HG03095 (cell line): ENCODE measurements around the gene ATP8B3.

Experiments used
- ATAC-seq: cut with Tn5 transposase; IDR thresholded peaks from one replicate; pipeline ENCODE4 v1.9.1; 2021; ENCODE audit warnings: moderate library complexity; ENCODE audit not compliant: unreplicated experiment

Gene ATP8B3

GRCh38 chr19:1850809-1851653 lies 39.0 kb upstream of the ATP8B3 start:
- ATAC-seq, result no peak

DNA sequence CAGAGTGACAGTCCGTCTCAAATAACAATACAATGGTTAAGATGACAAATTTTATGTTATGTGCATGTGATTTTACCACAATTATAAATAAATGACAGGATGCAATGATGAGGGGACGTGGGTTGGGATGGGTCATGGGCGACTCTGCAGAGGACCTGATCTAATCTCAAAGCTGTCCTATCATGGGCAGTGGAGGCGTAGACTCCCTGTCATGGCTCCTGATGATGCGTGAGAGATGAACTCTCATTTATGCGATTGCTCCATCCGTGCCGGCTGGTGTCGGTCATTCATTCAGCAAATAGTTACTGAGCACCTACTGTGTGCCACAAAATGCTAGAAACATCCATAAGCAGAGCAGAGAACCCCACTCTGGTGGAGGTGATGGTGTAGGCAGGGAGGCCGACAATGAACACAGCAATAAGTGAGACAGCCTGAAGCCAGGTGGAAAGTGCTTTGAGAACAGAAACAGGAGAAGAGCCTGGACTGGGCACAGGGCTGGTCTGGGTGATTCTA lies 37.9 kb upstream of the ATP8B3 start:
- ATAC-seq, result no peak

GRCh38 chr19:1849132-1849474 lies 37.0 kb upstream of the ATP8B3 start:
- no peak for ATAC-seq

DNA sequence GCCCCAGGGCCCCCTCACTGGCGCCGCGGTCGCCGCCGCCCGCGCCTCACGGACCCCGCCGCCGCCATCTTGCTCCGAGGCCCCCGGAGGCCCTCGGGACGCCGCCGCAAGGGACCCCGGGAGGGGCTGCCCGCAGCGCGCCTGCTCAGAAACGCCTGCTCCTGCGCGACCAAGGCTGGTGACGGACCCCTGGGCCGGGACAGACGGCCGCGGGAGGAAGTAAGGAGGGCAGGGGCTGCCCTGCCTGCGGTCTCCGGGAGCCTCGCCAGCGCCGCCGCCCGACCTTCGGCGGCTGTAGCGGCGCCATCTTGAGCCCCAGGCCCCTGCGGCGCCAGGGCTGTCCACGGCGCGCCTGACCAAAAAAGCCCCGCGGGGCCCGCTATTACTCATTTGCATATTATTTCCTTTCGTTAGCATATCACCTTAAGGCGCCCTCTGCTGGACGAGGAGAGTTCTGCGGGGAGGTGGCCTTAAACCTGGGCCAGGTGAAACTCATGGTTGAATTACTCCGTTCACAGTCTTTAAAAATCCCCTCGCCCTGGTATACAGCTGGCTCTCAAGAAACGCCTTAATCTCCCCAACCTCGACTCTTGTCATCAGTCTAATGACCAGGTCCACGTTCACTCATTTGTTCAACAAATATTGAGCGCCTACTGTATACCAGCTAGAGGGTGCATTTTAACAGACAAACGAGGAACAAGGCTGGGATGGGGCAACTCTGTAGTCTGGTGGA lies 36.5 kb upstream of the ATP8B3 start, which contains the start of gene REXO1:
Gene REXO1, minus strand, starts transcription at position 85 of the 733 bp plus-strand sequence. CDS start 125 bp downstream, outside the sequence.
- ATAC-seq, result peak; percentile 49

DNA sequence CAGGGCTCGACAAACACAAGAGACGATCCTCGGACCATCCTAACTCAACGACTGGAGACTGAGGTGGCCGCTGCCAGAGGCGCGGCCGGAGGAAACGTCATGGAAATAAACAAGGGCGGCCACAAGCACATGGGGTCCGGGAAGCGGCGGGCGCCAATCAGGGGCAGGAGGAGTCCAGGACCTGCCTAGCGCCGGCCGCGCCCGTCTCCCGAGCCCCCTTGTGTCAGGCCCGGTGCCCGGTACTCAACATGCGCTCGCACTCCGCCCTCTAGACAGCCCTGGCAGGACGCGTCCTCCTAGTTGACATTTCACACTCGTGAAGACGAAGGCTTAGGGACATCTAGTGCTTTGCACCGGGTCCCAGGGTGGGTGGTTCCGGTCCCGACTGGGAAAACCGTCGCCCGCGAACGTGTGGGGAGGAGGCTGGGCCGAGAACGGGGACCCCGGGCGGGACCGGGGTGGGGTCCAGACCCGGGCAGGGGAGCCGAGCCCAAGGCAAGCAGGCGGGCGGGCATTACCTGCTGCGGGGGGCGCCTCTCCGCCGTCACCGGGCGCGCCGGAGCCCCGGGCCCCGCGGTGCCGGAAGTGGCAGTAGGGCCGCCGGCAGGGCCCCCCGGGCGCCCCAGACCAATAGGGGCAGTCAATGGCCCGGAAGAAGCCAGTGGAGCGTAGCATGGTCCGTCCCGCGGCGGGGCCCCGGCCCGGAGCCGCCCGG lies 35.8 kb upstream of the ATP8B3 start:
- ATAC-seq, result peak; percentile 17

DNA sequence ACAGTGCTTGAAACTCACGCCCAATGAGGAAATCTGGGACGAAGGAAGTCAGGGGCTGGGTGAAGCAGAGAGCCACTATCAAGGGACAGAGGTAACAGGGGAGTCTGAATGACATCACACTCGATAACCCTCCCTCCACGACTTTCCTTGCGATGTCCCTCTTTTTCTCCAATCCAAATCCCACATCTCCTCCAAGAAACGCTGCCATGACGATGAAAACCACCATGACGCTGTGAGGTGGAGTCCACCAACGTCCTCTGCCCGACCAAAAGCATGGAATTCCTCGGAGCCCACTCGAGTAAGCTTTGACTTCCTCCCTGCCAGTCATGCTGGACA lies 35.2 kb upstream of the ATP8B3 start:
- no peak for ATAC-seq

DNA sequence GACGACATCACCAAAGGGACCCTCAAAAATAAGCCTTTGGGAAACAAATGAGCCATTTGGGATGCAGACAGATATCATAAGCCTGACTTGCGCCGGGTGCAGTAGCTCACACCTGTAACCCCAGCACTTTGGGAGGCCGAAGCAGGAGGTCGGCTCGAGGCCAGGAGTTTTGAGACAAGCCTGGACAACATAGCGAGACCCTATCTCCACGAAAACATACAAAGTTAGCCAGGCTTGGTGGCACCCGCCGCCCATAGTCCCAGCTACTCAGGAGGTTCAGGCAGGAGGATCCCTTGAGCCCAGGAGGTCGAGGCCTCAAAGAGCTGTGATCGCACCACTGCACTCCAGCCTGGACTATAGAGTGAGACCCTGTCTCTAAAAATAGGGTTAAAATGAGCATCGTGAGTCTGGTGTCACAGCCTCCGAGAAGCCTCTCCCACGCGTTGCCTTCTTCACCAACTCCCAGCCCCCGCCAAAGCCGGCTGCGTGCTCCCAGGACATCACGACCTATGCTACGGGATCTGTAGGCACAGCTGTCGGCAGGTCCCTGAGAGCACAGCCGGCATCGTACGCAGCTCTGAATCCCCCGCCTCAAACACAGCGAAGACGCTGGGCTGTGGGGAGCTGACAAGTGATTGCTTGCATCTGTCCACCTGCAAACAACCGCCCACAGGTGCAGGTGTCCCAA lies 34.6 kb upstream of the ATP8B3 start:
- no peak for ATAC-seq

DNA sequence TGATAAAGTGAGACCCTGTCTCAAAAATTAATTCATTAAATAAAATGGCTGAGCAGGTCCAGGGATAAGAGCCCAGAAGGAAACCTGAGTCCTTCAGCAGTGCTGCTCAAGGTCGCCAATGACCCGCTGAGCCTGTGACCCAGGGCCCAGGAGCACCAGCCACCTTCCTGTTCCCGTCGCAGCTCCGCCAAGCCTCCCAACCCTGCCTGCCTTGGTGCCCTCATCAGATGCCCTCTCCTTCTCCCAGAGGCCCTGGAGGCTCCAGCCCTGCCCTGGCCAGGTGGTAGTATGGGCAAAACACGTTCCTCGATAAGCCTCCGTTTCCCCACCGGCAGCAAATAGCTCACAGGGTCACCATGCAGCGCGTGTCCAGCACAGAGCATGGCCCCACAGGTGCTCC lies 33.6 kb upstream of the ATP8B3 start:
- no peak for ATAC-seq

DNA sequence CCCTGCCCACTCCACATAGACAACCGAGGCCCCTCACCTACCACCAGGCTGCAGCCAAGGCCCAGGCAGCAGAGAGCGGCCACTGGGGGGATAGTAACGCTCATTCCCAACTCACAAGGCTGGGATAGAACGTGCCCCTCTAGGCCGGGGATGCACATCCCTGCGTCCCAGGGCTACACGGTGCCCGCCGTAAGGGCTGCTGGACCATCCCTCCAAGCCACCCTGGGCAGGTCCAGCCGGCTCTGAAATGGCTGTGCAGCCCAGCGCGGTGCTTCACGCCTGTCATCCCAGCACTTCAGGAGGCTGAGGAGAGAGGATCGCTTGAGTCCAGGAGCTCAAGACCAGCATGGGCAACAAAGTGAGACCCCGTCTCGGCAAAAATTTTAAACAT lies 33.0 kb upstream of the ATP8B3 start:
- ATAC-seq, result no peak

DNA sequence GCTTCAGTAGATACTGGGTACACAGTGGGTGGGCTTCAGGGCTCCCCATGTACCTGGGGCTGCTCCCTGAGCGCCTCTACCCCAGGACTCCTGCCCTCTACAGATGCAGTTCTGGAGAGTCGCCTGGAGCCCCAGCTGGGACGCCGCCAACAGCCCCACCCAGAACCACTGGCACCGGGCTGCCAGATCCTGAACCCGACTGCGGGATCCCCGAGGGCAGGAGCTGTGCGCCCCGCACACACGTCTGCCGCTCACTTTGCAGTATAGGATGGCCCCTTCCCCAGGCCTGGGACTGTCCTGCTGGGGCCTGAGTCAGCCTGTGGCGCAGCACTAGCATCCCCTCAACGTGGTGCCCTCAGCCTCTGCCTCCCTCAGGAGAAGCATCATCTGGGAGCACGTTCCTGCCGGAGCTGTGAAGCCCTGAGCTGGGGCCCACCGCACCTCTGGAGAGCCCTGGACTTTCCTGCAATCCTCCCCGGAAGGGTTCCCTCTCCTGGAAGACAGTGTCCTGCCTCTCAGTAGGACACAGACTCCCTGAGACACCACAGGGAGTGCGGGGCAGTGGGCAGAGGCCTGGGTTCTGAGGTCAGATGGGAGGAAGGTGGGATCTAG lies 32.5 kb upstream of the ATP8B3 start:
- no peak for ATAC-seq

DNA sequence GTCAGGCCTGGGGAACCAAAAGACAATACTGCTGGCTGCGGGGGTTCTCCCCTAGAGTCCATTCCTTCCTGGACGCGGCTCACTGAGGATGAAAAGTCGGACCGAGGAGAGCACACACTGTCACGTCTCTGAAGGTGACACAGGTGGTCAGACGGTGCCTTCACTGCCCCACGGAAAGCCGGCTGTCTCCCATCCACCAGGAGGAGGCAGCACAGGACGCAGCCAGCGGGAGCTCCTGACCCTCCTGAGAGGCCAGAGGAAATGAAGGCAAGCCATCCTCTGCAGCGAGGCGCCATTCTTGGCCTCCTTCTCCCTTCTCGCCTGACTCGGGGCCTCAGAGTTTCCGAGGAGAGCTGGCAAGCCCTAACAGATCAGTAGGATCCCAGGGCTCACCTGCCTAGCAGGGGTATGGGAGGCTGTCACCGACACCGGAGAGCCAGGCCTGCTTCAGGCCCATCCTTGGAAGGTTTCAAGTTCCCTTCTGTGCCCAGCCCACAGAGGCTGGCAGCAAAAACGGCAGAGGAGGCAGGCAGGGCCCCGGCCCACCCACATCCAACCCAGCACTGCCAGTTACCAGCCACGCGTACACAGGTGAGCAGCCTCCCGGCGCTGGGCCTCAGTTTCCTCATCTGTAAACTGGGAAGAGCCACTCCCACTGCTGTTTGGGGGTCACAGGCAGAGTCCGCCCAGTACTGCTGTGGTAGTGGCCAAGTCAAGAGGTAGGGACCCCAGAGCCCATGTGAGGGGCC lies 31.7 kb upstream of the ATP8B3 start:
- no peak for ATAC-seq

- no peak for ATAC-seq
These were observed 31.0 kb upstream of the ATP8B3 start for GRCh38 chr19:1843116-1843515.

GRCh38 chr19:1841209-1841924 lies 29.3 kb upstream of the ATP8B3 start:
- ATAC-seq, result no peak

DNA sequence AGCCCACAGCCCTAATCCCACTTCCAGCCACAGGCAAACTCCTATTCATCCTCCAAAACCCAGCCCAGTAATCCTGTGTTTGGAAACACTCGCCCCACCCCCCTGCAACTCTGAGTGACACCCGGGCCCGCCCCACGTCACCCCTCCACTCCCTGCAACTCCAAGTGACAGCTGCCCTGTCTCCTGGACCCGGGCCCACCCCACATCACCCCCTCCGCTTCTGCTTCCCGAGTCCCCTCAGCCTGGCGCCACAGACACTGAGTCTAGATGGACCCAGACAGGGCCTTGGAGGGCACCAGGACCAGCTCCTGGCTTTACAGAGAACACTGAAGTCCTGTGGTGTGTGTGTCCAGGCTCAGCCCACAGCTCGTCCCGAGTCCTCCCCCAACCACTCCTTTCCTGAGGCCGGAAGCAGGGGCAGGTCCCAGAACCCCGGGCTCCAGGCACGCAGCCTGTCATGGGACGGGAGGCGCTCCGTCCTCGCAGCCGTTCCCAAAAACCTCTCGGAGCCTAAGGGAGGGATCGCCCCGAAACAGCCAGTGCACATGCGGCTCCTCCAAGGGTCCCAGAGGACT lies 28.6 kb upstream of the ATP8B3 start:
- ATAC-seq, result no peak

- ATAC-seq, result no peak
These were observed 27.8 kb upstream of the ATP8B3 start for GRCh38 chr19:1839658-1840540.

GRCh38 chr19:1837625-1838105 lies 25.6 kb upstream of the ATP8B3 start:
- ATAC-seq, result no peak

DNA sequence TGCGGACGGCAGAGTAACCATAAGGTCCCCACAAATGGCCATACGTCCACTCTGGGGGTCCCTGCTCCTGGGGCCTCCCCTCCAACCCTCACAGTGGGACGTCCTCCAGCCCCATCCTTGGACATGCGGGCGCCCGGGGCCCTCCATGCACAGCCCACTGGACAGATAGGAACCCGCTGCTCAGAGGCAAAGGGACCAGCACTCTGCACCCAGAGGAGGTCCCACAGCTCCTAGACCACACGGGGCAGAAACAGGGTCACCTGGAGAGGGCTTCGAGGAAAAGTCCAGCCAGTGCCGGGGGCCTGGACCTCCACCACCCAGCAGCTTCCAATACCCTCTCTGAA lies 25.1 kb upstream of the ATP8B3 start:
- no peak for ATAC-seq
